GM12865 (cell line): ENCODE data around the gene SMARCA5.

Experiments used
- DNase-seq: peaks from one replicate; pipeline ENCODE4 v3.0.0; 2010; ENCODE audit warnings: low read depth
- H3K4me3 ChIP-seq: 2 replicates; pipeline ENCODE4 v1.5.1; 2011; ENCODE audit warnings: mild to moderate bottlenecking, low read depth, low read length, control low read depth
- CTCF ChIP-seq: IDR thresholded peaks from 2 replicates; pipeline ENCODE4 v1.5.1; 2011; ENCODE audit warnings: low read length, control low read depth, low read depth, inconsistent platforms; ENCODE audit not compliant: insufficient read depth; ENCODE audit errors: missing control alignments

SMARCA5 gene

DNA sequence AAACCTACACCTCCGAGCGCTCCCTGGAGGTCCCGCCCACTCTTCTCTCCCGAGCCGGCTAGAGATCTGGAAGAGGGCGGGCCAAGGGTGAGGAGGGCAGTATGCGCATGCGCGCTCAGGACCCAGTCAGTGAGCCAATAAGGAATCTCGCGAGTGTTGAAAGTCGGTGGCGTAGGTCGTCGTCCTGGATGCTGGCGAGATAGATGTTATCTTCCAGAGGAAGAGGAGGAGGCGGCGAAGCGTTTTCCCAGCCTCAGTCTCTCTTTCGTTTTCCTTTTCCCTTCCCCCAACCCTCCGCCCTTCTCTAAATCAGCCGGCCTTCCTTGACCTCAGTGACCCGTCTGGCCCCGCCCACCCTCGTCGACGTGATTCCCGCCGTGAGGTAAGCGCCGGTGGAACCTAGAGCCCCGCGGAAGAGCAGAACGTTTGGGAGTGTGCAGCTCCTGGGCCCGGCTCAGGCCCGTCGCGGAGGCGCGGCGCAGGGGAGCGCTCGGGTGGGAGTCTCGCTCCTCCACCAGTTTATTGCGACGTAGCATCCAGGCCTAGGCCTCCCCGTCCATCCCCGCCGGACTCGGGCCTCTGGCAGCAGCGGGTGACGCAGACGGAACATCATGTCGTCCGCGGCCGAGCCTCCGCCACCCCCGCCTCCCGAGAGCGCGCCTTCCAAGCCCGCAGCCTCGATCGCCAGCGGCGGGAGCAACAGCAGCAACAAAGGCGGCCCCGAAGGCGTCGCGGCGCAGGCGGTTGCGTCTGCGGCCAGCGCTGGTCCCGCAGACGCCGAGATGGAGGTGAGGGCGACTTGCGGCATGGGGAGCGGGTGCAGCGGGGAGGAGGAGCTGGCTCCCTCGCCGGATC, at the start of gene SMARCA5:
SMARCA5 (plus strand) TSS at position 389 of the 855 bp plus-strand sequence; CDS start at position 612, 223 bp downstream.
- peak within 1 kb of the TSS; percentile 98 for H3K4me3 ChIP-seq
- no peak for TF ChIP-seq CTCF
- DNase-seq, result peak; percentile 99

DNA sequence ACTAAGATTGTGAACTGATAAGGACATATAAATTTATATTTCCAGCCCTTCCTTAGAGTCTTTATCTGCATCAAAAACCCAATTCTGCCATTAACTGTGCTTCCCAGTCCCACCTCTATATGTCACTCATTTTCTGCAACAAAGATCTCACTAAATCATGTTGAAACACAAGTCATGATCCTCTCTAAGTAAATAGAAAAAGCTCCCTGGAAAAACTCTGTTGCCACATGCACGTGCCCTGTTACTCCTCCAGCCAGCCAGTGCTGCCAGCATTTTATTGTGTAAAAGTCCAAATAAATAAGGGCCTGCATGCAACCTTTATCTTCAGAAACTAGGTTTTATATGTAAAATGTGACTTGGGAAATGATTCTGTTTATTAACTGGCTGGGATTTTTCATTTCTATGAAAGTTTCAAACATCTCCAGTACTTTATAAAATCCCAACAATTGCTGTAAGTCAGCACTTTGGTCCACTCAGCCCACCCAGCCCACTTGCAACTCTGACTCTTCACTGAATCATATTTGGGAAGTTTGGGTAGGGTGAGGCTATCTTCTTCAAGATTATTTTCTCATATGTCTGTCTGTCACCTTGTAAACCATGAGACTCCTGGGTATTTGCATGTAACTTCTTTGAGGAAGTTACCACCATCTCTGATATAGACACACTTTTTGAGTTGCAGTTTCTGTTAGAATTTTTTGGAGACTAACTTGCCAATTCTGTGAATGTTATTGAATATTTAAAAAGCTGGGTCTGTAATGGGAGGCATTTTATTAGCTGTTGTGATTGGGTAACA, 40.0 kb upstream of the SMARCA5 start:
- DNase-seq, result peak; percentile 13
- TF ChIP-seq CTCF, result no peak
- no peak overlapping the region for H3K4me3 ChIP-seq

DNA sequence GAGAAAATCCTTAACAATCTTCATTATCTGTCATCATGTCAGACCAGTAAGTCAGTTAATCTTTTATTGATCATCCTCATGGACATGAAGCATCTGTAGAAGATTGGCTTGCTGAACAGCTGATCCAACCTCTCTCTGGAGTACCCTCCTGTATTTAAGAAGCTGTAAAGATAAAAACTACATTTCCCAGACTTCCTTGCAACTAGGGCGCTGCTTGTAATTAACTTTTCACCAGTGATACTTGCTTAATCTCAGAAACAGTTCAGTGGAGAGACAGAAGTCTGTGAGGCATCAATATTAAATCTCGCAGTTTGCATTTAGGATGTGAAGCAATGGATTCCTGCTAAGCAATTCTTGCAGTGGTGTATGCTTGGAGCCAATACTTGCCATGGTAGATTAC, 36.0 kb upstream of the SMARCA5 start:
- TF ChIP-seq CTCF, result no peak
- DNase-seq, result no peak
- H3K4me3 ChIP-seq, result no peak overlapping the region

- H3K4me3 ChIP-seq, result no peak overlapping the region
- DNase-seq, result no peak
- no peak for TF ChIP-seq CTCF
Measured at GRCh38 chr4:143481361-143481760, 32.1 kb upstream of the SMARCA5 start.

DNA sequence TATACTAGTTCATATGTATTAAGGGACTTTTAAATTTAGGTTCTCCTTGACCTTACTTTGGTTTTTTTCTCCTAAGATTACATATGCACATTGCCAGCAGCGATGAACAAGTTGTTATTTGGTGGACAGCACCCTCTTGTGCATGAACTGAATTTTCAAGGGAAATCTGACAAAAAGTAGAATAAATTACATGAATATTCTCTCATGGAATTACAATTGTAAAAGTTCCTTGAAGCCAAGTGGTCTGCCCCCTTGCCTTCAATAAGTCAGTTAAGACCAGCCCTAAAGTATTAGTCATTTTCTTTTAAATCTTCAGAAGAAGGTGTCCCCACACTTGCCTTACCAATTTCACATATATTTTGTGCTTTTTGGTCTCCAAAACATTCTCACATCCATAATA, 30.7 kb upstream of the SMARCA5 start:
- peak; percentile 54 for DNase-seq
- TF ChIP-seq CTCF, result peak; percentile 39
- H3K4me3 ChIP-seq, result no peak overlapping the region

- H3K4me3 ChIP-seq, result no peak overlapping the region
- DNase-seq, result no peak
- TF ChIP-seq CTCF, result no peak
Measured at GRCh38 chr4:143486314-143486713, 27.2 kb upstream of the SMARCA5 start.

DNA sequence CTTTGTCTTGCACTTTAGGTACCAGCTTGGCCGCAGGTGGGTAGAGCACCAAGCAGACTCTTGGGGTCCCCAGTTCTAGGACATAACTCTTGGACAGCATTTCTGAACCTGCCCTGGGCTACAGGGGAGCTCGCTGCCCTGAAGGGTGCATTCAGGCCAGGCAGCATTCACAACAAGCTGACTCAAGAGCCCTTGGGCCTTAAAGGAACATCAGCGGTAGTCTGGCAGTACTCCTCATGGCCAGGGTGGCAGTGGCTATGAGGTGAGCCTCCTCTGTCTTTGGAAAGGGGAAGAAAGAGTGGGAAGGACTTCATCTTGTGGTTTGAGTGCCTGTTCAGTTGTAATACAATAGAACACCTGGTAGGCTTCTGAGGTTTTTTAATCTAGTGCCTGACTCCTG, 24.8 kb upstream of the SMARCA5 start:
- H3K4me3 ChIP-seq, result no peak overlapping the region
- no peak for DNase-seq
- no peak for TF ChIP-seq CTCF
